Adrenal gland (tissue), 5 donors: Measurements from ENCODE around the gene BMPR1B.

Experiments used
- POLR2A ChIP-seq, 2 donors: fragments of 450-650 bp; IDR thresholded peaks; one replicate each; pipeline ENCODE4 v1.6.1; 2017; ENCODE audit warnings: antibody characterized with exemption in 2 of 2, mild to moderate bottlenecking in 2 of 2, moderate library complexity in 1 of 2
- TF ChIP-seq, protein P1 (sequence below), 6 experiments: fragments of 450-650 bp in 4 of 6; fragments of 200-600 bp in 2 of 6; sonication (generic) in 1 of 6; IDR thresholded peaks; 1 replicate in 5 of 6; 2 replicates in 1 of 6; pipeline versions ENCODE4 v1.5.1 to v1.8.0; 2016 to 2021; ENCODE audit warnings: antibody characterized with exemption in 6 of 6, mild to moderate bottlenecking in 2 of 6, moderate library complexity in 1 of 6
- donor health status: DM: no; HTN: no; CAD: no.

- TF ChIP-seq, protein P1, sequence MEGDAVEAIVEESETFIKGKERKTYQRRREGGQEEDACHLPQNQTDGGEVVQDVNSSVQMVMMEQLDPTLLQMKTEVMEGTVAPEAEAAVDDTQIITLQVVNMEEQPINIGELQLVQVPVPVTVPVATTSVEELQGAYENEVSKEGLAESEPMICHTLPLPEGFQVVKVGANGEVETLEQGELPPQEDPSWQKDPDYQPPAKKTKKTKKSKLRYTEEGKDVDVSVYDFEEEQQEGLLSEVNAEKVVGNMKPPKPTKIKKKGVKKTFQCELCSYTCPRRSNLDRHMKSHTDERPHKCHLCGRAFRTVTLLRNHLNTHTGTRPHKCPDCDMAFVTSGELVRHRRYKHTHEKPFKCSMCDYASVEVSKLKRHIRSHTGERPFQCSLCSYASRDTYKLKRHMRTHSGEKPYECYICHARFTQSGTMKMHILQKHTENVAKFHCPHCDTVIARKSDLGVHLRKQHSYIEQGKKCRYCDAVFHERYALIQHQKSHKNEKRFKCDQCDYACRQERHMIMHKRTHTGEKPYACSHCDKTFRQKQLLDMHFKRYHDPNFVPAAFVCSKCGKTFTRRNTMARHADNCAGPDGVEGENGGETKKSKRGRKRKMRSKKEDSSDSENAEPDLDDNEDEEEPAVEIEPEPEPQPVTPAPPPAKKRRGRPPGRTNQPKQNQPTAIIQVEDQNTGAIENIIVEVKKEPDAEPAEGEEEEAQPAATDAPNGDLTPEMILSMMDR (IDR thresholded peaks at IDR 0.05) = no peak
- TF ChIP-seq POLR2A (IDR thresholded peaks at IDR 0.05) = no peak
Measured at GRCh38 chr4:94978904-94979303, 221.1 kb downstream of the BMPR1B start.
